ENCODE measurements around the gene E2F6. TPM values are rescaled to one million over a fixed set of nuclear protein-coding genes. Genes with fewer than 3 reads are reported as not detected.
A peak's percentile ranks its signal among the peaks of the same experiment; 100 is the strongest.

Gene E2F6
- total and polyA plus RNA-seq, 9 of the 15 experiments (the other 6 are each of a cell fraction or from before 2014, with no cell fraction given) = 13.6 to 33.9 (median 26.1) TPM

- TF ChIP-seq MYBL2 (IDR thresholded peaks at IDR 0.05; ENCODE audit: low read depth) (no peak), MYBL2 (CRISPR knock-in tag; IDR thresholded peaks at IDR 0.05; ENCODE audit: borderline replicate concordance) (peak; percentile 38; the same call in 1 of the 2 replicates), CEBPB (tag; IDR thresholded peaks at IDR 0.05) (peak; percentile 34; the same call in 1 of the 2 replicates), ZNF764 (CRISPR knock-in tag; IDR thresholded peaks at IDR 0.05; ENCODE audit: low read depth) (no peak), FOXO4 (CRISPR knock-in tag; IDR thresholded peaks at IDR 0.05) (0 out of 2 replicates have a peak, but pooled peaks have one; percentile 13), REST (IDR thresholded peaks at IDR 0.05; ENCODE audit: borderline replicate concordance) (no peak), REST (CRISPR knock-in tag; IDR thresholded peaks at IDR 0.05; ENCODE audit: low read depth) (0 out of 2 replicates have a peak, but pooled peaks have one; percentile 23), RBM34 (IDR thresholded peaks at IDR 0.05; ENCODE audit: borderline replicate concordance, insufficient read depth, low read length) (no peak), POLR2H (tag; IDR thresholded peaks at IDR 0.05; ENCODE audit: low read depth) (peak; percentile 59), RBM15 (IDR thresholded peaks at IDR 0.05; ENCODE audit: insufficient read depth, low read length) (no peak), ZNF717 (CRISPR knock-in tag; IDR thresholded peaks at IDR 0.05) (no peak), ELF4 (CRISPR knock-in tag; IDR thresholded peaks at IDR 0.05) (no peak), HCFC1 (IDR thresholded peaks at IDR 0.05; ENCODE audit: low read depth, low read length) (peak; percentile 70), ZNF282 (CRISPR knock-in tag; IDR thresholded peaks at IDR 0.05) (peak; percentile 98), MBD1 (CRISPR knock-in tag; IDR thresholded peaks at IDR 0.05) (no peak), TEAD1 (CRISPR knock-in tag; IDR thresholded peaks at IDR 0.05) (peak; percentile 53 to 97; a peak in 3 of 4 replicates), FOXJ3 (CRISPR knock-in tag; IDR thresholded peaks at IDR 0.05) (no peak)
These were observed at the start of gene E2F6 (continued) for GRCh38 chr2:11465485-11466306.

Measured in K562 (cell line).